Frontal cortex (tissue), 4 donors: ENCODE results near the gene PDCD6IP. TPM values are rescaled to one million over a fixed set of nuclear protein-coding genes. Genes with fewer than 3 reads are reported as not detected.

ENCODE experiments used
- DNase-seq, 2 donors: peaks; one replicate each; pipeline ENCODE4 v3.0.0; 2012; ENCODE audit warnings: low spot score in 2 of 2
- FAIRE-seq: peaks from 2 replicates; lab custom pipeline; 2012; peaks lifted over from hg19 to GRCh38; lab: Jason Lieb, UNC
- total RNA-seq: library from RNA; depleted of rRNA; stranded (reverse); fragments of >200 nt; gene quantifications from one replicate; pipeline ENCODE4 v1.2.3, GENCODE V29; 2014
- donor health status: control.
- donor health status: control.
- donor health status: control.

The PDCD6IP gene
- total RNA-seq, 1 donor from 2014 or later = 55.0 TPM

DNA sequence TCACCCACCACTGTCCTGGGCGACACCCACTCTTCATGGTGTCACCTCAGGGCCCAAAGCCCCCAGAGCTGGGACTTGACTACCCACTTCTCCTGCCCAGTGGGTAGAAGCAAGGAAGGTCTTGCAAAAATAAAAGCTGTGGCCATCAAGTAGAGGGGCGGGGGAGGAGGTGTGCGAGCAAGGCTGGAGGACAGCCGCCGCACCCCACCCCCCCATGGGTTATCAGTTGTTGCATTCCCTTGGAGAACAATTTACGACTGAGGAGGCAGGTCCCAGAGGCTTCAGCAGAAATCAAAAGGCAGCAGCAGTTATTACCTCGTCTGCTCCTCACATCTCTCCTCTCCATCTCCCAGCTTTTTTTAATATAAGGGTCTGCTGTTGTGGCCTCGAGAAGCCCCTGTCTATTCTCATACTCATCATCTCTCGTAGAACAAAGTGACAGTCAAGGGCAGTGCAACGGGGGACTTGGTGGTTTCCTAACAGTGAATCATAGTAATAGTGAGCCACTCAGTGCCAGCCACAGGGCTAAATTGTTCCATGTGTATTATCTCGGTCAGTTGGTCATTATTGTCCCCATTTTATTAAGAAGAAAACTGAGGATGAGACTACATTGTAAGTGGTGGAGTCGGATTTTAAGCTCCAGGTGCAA is 116.4 kb downstream of the PDCD6IP start:
- FAIRE-seq (no peak), DNase-seq (no peak)

DNA sequence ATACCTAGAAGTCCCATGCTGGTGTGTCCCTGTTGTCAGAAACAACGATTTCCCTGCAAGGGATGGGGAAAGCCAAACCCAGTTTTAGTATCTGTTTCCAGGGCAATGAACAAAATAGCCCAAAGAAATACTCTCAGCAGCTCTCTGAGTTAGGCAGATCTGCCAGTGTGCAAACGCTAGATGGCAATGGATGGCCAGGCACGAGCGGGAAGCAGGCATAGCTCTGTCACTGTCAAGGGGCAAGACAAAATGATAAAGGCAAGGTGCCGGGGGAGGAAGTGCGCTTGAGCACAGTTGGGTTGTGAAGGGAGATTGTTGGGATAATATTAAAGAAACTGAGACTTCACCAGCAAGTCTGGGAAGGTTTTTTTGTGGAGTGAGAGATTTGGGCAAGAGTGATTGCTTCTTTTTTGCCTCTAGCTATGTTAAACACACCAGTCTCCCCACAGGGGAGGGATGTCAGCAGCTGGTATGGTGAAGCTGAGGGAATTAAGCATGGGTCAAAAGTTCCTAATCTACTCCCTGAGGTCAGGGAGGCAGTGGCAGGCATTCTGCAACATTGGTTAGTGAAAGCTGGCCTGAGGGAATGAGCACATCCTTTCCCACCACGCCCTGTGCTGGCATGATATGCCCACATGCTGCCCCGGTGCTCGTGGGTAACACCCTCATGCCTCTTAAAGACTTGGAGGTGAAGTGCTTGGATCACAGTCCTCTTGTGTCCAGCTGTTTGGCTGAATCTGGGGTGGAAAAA is 117.5 kb downstream of the PDCD6IP start:
- FAIRE-seq = no peak
- peak in 1 of 2 donors; percentile 37 for DNase-seq

DNA sequence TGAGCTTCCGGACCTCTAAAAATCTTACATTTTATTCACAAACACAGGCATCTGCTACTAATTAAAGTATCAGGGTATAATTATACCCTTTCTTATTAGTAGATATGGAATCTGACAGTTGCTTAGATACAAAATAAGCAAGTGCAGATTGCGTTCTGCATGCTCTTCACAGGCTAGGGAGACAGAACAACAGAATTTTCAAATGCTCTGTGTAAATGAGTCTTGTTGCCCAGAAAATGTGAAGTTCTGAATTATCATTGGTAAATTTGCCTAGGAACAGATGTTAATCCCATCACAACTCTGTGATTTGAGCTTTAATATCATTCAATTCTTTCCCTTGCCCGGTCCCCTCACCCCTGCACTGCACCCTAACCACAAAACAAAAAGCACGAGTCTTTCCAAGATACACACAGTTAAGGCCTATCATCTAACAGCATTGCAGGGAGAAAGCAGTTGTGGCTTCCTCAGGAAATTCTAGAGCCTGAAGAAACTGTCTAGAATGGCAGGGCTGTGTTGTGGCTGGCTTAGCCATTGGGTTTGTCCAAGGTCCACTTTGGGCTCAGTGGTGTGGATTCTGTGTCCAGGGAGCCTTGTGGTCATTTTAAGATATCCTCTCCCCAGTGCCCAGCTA is 119.8 kb downstream of the PDCD6IP start:
- no peak for FAIRE-seq
- DNase-seq = no peak

Other genes with a start within 250 kb of the PDCD6IP start
- gene CLASP2, start 80.4 kb upstream of the PDCD6IP start, total RNA-seq = 1,092 TPM